ENCODE measurements around the gene YY2. TPM values are rescaled to one million over a fixed set of nuclear protein-coding genes. Genes with fewer than 3 reads are reported as not detected.
"Not testable (repeated sequence)": the region's sequence is repeated elsewhere in the genome, so short reads cannot be mapped to it uniquely, and the experiment has no call there.

The YY2 gene
- total RNA-seq, 2 experiments from 2014 or later = 2.0 to 2.1 TPM

- POLR2A ChIA-PET = no interaction called here
- CTCF ChIA-PET = no interaction called here
Observed at GRCh38 chrX:21870494-21870893, 14.7 kb downstream of the YY2 start.

GRCh38 chrX:21873063-21873775 is 17.4 kb downstream of the YY2 start:
- POLR2A ChIA-PET = no interaction called here
- CTCF ChIA-PET = no interaction called here

- POLR2A ChIA-PET, CTCF ChIA-PET: not testable (repeated sequence)
Observed at GRCh38 chrX:21874182-21874581, 18.4 kb downstream of the YY2 start.

GRCh38 chrX:21875013-21875412 is 19.2 kb downstream of the YY2 start:
- ChIA-PET CTCF (no interaction called here), POLR2A (no interaction called here)

GRCh38 chrX:21881881-21882574 is 26.2 kb downstream of the YY2 start:
- CTCF ChIA-PET = no interaction called here

GRCh38 chrX:21883258-21883657 is 27.5 kb downstream of the YY2 start:
- CTCF ChIA-PET = no interaction called here
- POLR2A ChIA-PET = no interaction called here

More at GRCh38 chrX:21881881-21882574, 26.2 kb downstream of the YY2 start:
- POLR2A ChIA-PET = no interaction called here

- CTCF ChIA-PET = no interaction called here
- POLR2A ChIA-PET = no interaction called here
Observed at GRCh38 chrX:21885568-21885967, 29.8 kb downstream of the YY2 start.

GRCh38 chrX:21905313-21905712 is 49.5 kb downstream of the YY2 start:
- CTCF ChIA-PET = no interaction called here
- POLR2A ChIA-PET = no interaction called here

GRCh38 chrX:21905953-21906352 is 50.2 kb downstream of the YY2 start:
- ChIA-PET POLR2A (no interaction called here), CTCF (no interaction called here)

- ChIA-PET POLR2A (no interaction called here), CTCF (no interaction called here)
Observed at GRCh38 chrX:21907260-21907659, 51.5 kb downstream of the YY2 start.

Other genes with a start within 250 kb of the YY2 start
- under 1 TPM; 0.36 to 0.40 TPM for gene KLHL34, start 197.7 kb upstream of the YY2 start, total RNA-seq
- not detected for gene SMPX, start 97.9 kb upstream of the YY2 start, total RNA-seq
- 10 to 100 TPM; 10.6 to 10.9 TPM for gene MBTPS2, start 16.4 kb upstream of the YY2 start, total RNA-seq
- gene SMS, start 84.7 kb downstream of the YY2 start, total RNA-seq = 100 to 1,000 TPM; 148 to 153 TPM
- gene PHEX, start 176.3 kb downstream of the YY2 start, total RNA-seq = 10 to 100 TPM; 32.6 TPM